Adrenal gland (tissue), 12 donors: ENCODE data around the gene BABAM2. TPM values are rescaled to one million over a fixed set of nuclear protein-coding genes. Genes with fewer than 3 reads are reported as not detected.
A peak's percentile ranks its signal among the peaks of the same experiment; 100 is the strongest.

Experiments used
- DNase-seq, 7 donors: peaks; one replicate each; pipeline ENCODE4 v3.0.0-alpha.2; 2019 to 2020
- H3K27ac ChIP-seq, 5 donors: fragments of 200-600 bp; sonication (generic) in 4 of 5; 1 replicate in 3 of 5; 2 replicates in 2 of 5; pipeline versions ENCODE4 v1.5.1 to v1.8.0; 2016 to 2020; ENCODE audit warnings: mild to moderate bottlenecking in 1 of 5
- H3K27me3 ChIP-seq: fragments of 200-600 bp; 2 replicates; pipeline ENCODE4 v1.8.0; 2021
- H3K36me3 ChIP-seq, 2 donors: fragments of 200-600 bp; replicated peaks in 1 of 2; 1 replicate in 1 of 2; 2 replicates in 1 of 2; pipeline versions ENCODE4 v1.5.1 to v1.8.0; 2018 to 2022
- H3K4me1 ChIP-seq, 2 donors: fragments of 200-600 bp; replicated peaks in 1 of 2; 1 replicate in 1 of 2; 2 replicates in 1 of 2; pipeline versions ENCODE4 v1.5.1 to v1.8.0; 2018 to 2021
- H3K4me3 ChIP-seq, 4 donors: fragments of 200-600 bp; sonication (generic) in 3 of 4; one replicate each; pipeline ENCODE4 v1.5.1; 2016 to 2018
- H3K9me3 ChIP-seq, 3 donors: fragments of 200-600 bp; sonication (generic) in 1 of 3; replicated peaks in 1 of 3; 1 replicate in 2 of 3; 2 replicates in 1 of 3; pipeline versions ENCODE4 v1.5.1 to v1.8.0; 2016 to 2021
- CTCF ChIP-seq, 6 experiments: fragments of 450-650 bp in 4 of 6; fragments of 200-600 bp in 2 of 6; sonication (generic) in 1 of 6; IDR thresholded peaks; 1 replicate in 5 of 6; 2 replicates in 1 of 6; pipeline versions ENCODE4 v1.5.1 to v1.8.0; 2016 to 2021; ENCODE audit warnings: antibody characterized with exemption in 6 of 6, mild to moderate bottlenecking in 2 of 6, moderate library complexity in 1 of 6
- POLR2A ChIP-seq, 2 donors: fragments of 450-650 bp; IDR thresholded peaks; one replicate each; pipeline ENCODE4 v1.6.1; 2017; ENCODE audit warnings: antibody characterized with exemption in 2 of 2, mild to moderate bottlenecking in 2 of 2, moderate library complexity in 1 of 2
- WGBS, 4 donors: extraction: QIAGEN DNeasy Blood & Tissue Kit in 2 of 4; methylation state at CpG; one replicate each; pipeline versions ENCODE4 v1.1.5 to v1.1.7; 2013 to 2017; 5-methylcytosine and 5-hydroxymethylcytosine counted together
- intact Hi-C, 2 donors: fragments of 100-400 bp; cut with DNase I; formaldehyde crosslinking; loops; one replicate each; pipeline versions ENCODE4 v1.14.1 to v1.15.0; 2022 to 2023
- polyA plus RNA-seq, 3 donors: library from polyadenylated mRNA; stranded (reverse); fragments of 200-250 nt in 2 of 3; fragments of 350-450 nt in 1 of 3; fragmentation: Illumina TruSeq in 1 of 3; extraction: RNeasy Lipid Tissue Mini Kit (QIAGEN cat#74804) in 1 of 3; gene quantifications; one replicate each; pipeline ENCODE4 v1.2.3, GENCODE V29; 2013 to 2014
- total RNA-seq, 9 donors: library from RNA; depleted of rRNA in 4 of 9; stranded (reverse); fragments of >200 nt in 4 of 9; fragments of 120-200 nt in 1 of 9; fragmentation: NEBNext Ultra II Directional in 1 of 9; extraction: Animal tissue kit (Norgen Biotek cat#: 25700) in 1 of 9; gene quantifications; one replicate each; pipeline versions ENCODE4 v1.1.0 to v1.2.4, GENCODE V29; 2013 to 2023
- donor health status: healthy with polysubstance abuse.
- donor health status: Bipolar disorder and iron deficiency.
- donor health status: DM: yes; HTN: yes; CAD: no.
- donor health status: DM: no; HTN: no; CAD: no.
- donor health status: DM: no; HTN: no; CAD: no.
- donor health status: DM: yes; HTN: yes; CAD: no.

BABAM2 gene
- total and polyA plus RNA-seq, 12 donors: 88.2 to 925 (median 357) TPM

DNA sequence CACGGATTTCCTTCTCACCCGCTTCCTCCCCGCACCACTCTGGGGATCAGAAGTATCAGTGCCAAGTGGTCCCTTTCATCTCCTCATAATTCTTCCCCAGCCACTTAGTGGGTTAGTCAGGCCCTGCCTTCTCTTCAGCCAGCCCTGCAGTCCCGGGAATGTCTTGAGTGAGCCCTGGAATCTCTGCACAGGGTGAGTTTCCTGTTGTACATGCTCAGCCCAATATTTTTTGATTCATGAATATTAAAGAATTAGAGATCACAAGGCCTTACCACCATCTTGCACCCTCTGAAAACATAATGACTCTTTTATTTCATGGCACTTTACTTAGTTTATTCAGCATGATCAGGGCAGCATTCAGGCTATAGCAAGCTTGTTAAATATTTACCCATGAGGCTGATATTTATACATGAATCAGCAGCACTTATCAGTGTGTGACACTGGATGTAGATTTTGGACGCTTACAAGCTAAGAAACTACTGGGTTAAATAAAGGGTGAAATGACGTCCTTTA is 342.7 kb downstream of the BABAM2 start:
- WGBS, 4 donors: 73 to 80% (median 76%) methylated on average over 6 of the region's 6 CpGs
- intact Hi-C loops: no loop called here

DNA sequence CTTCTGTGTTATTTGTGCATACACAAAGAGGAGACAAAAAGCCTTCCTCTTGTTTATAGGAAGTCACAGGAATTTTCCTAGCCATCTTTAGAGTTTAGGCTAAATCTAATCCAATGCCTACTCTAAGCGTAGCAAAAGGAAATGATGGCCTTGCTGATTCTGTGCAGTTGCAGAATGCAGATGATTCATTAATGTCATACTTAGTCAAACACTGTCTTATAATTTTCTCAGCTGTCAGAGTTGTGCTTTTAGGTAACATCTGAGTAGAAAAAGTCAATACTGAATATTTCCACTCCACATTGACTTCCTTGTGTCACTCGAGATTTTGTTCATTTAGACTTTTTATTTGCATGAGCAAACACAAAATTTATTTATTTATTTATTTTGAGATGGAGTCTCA is 344.3 kb downstream of the BABAM2 start:
- peaks cover 0 to 41% of the 10 kb centered on the region in 2 donors for H3K4me1 ChIP-seq
- no peak for DNase-seq
- peak overlapping the region in 1 of 5 donors; percentile 45 for H3K27ac ChIP-seq
- TF ChIP-seq CTCF (IDR thresholded peaks at IDR 0.05) (no peak), POLR2A (IDR thresholded peaks at IDR 0.05) (no peak)
- intact Hi-C loops: no loop called here
- H3K4me3 ChIP-seq: no peak overlapping the region
- peaks cover 0 to 12% of the 10 kb centered on the region in 2 donors for H3K36me3 ChIP-seq
- no peaks in the 10 kb centered on the region for H3K9me3 ChIP-seq
- 59 to 74% (median 67%) methylated on average over 2 of the region's 2 CpGs for WGBS, 4 donors
- no peaks in the 10 kb centered on the region for H3K27me3 ChIP-seq

More for the DNA sequence above, 342.7 kb downstream of the BABAM2 start:
- Histone ChIP-seq H3K4me1 (peaks cover 0 to 25% of the 10 kb centered on the region in 2 donors), H3K4me3 (no peak overlapping the region), H3K27me3 (no peaks in the 10 kb centered on the region), H3K27ac (peak overlapping the region in 1 of 5 donors; percentile 15), H3K9me3 (no peaks in the 10 kb centered on the region), H3K36me3 (peaks cover 0 to 12% of the 10 kb centered on the region in 2 donors)
- no peak for TF ChIP-seq CTCF (IDR thresholded peaks at IDR 0.05)
- TF ChIP-seq POLR2A (IDR thresholded peaks at IDR 0.05): no peak
- DNase-seq: no peak

GRCh38 chr2:28239207-28239606 is 348.7 kb downstream of the BABAM2 start:
- H3K27me3 ChIP-seq: no peaks in the 10 kb centered on the region
- TF ChIP-seq POLR2A (IDR thresholded peaks at IDR 0.05) (no peak), CTCF (IDR thresholded peaks at IDR 0.05) (no peak)
- no peak overlapping the region for H3K4me3 ChIP-seq
- H3K36me3 ChIP-seq: peaks cover 0 to 18% of the 10 kb centered on the region in 2 donors
- no peak for DNase-seq
- no peaks in the 10 kb centered on the region for H3K9me3 ChIP-seq
- 74 to 86% (median 80%) methylated on average over 1 of the region's 1 CpG for WGBS, 4 donors
- peak overlapping the region in 1 of 5 donors; percentile 15 for H3K27ac ChIP-seq
- intact Hi-C loops: no loop called here
- H3K4me1 ChIP-seq: peaks cover 0 to 29% of the 10 kb centered on the region in 2 donors

GRCh38 chr2:28240937-28241336 is 350.4 kb downstream of the BABAM2 start:
- Histone ChIP-seq H3K36me3 (peaks cover 0 to 31% of the 10 kb centered on the region in 2 donors), H3K9me3 (no peaks in the 10 kb centered on the region), H3K4me3 (no peak overlapping the region), H3K4me1 (peaks cover 0 to 21% of the 10 kb centered on the region in 2 donors), H3K27me3 (no peaks in the 10 kb centered on the region), H3K27ac (no peak overlapping the region)
- intact Hi-C loops: no loop called here
- no peak for TF ChIP-seq POLR2A (IDR thresholded peaks at IDR 0.05)
- no peak for DNase-seq
- 96 to 98% (median 98%) methylated on average over 2 of the region's 2 CpGs for WGBS, 4 donors

- 28 to 52% (median 42%) methylated on average over 1 of the region's 1 CpG for WGBS, 4 donors
- H3K9me3 ChIP-seq: no peaks in the 10 kb centered on the region
- peak overlapping the region in 3 of 5 donors; percentile 3 to 15 (median 14) for H3K27ac ChIP-seq
- H3K4me3 ChIP-seq: no peak overlapping the region
- peaks cover 0 to 23% of the 10 kb centered on the region in 2 donors for H3K4me1 ChIP-seq
- TF ChIP-seq POLR2A (IDR thresholded peaks at IDR 0.05): no peak
- TF ChIP-seq CTCF (IDR thresholded peaks at IDR 0.05): no peak
- H3K27me3 ChIP-seq: no peaks in the 10 kb centered on the region
- peaks cover 0 to 32% of the 10 kb centered on the region in 2 donors for H3K36me3 ChIP-seq
- intact Hi-C loops: no loop called here
- DNase-seq: no peak
These were observed 356.8 kb downstream of the BABAM2 start for GRCh38 chr2:28247290-28247689.
